Ishikawa (cell line): Measurements from ENCODE around the gene PLA1A.

Experiments used
- CEBPB ChIP-seq: IDR thresholded peaks from 2 replicates; pipeline ENCODE4 v1.6.1; 2012
- CREB1 ChIP-seq: IDR thresholded peaks from 2 replicates; pipeline ENCODE4 v1.6.1; 2012; ENCODE audit warnings: low read depth
- EGR1 ChIP-seq: IDR thresholded peaks from 2 replicates; pipeline ENCODE4 v1.6.1; 2012
- EP300 ChIP-seq: IDR thresholded peaks from 2 replicates; pipeline ENCODE4 v1.6.1; 2012; ENCODE audit warnings: borderline replicate concordance
- FOXM1 ChIP-seq: IDR thresholded peaks from 2 replicates; pipeline ENCODE4 v1.6.1; 2012; ENCODE audit warnings: low read depth, borderline replicate concordance
- MAX ChIP-seq: IDR thresholded peaks from 2 replicates; pipeline ENCODE4 v1.6.1; 2012
- NFIC ChIP-seq: IDR thresholded peaks from 2 replicates; pipeline ENCODE4 v1.6.1; 2012
- RAD21 ChIP-seq: IDR thresholded peaks from 2 replicates; pipeline ENCODE4 v1.6.1; 2012; ENCODE audit warnings: low read depth
- REST ChIP-seq: IDR thresholded peaks from 2 replicates; pipeline ENCODE4 v1.6.1; 2012; ENCODE audit warnings: low read depth, mild to moderate bottlenecking
- TAF1 ChIP-seq: IDR thresholded peaks from 2 replicates; pipeline ENCODE4 v1.6.1; 2012; ENCODE audit warnings: low read depth, mild to moderate bottlenecking
- TCF12 ChIP-seq: IDR thresholded peaks from 2 replicates; pipeline ENCODE4 v1.6.1; 2012; ENCODE audit warnings: low read depth
- TEAD4 ChIP-seq: IDR thresholded peaks from 2 replicates; pipeline ENCODE4 v1.6.1; 2012
- USF1 ChIP-seq: IDR thresholded peaks from 2 replicates; pipeline ENCODE4 v1.6.1; 2012
- YY1 ChIP-seq: IDR thresholded peaks from 2 replicates; pipeline ENCODE4 v1.6.1; 2012; ENCODE audit warnings: low read depth
- ZBTB7A ChIP-seq: IDR thresholded peaks from 2 replicates; pipeline ENCODE4 v1.6.1; 2012; ENCODE audit warnings: low read depth

PLA1A gene

GRCh38 chr3:119582178-119582577, 15.5 kb upstream of the PLA1A start:
- TF ChIP-seq NFIC, result no peak
- TF ChIP-seq EGR1, result no peak
- no peak for TF ChIP-seq REST
- TF ChIP-seq TCF12, result no peak
- TF ChIP-seq YY1, result no peak

GRCh38 chr3:119585208-119585607, 12.5 kb upstream of the PLA1A start:
- TF ChIP-seq TEAD4 (no peak), FOXM1 (no peak), ZBTB7A (no peak), NFIC (no peak), CEBPB (no peak), TCF12 (no peak), YY1 (no peak), CREB1 (no peak), EP300 (no peak), EGR1 (no peak), MAX (no peak), RAD21 (no peak), USF1 (no peak), TAF1 (no peak)

- TF ChIP-seq RAD21 (no peak), EP300 (no peak), ZBTB7A (no peak), YY1 (no peak), TCF12 (no peak), FOXM1 (no peak), TAF1 (no peak)
Measured at GRCh38 chr3:119585856-119586570, 11.7 kb upstream of the PLA1A start.

- TF ChIP-seq EP300 (no peak), FOXM1 (no peak), YY1 (no peak), CREB1 (no peak), TEAD4 (no peak), EGR1 (no peak), MAX (no peak), ZBTB7A (no peak), RAD21 (no peak), USF1 (no peak), CEBPB (no peak), TAF1 (no peak), REST (no peak), NFIC (no peak), TCF12 (no peak)
Measured at GRCh38 chr3:119586733-119587172, 10.9 kb upstream of the PLA1A start.

- TF ChIP-seq REST, result no peak
- TF ChIP-seq FOXM1, result no peak
- TF ChIP-seq TCF12, result no peak
- no peak for TF ChIP-seq ZBTB7A
- no peak for TF ChIP-seq CREB1
- TF ChIP-seq YY1, result no peak
- TF ChIP-seq RAD21, result no peak
- TF ChIP-seq NFIC, result no peak
- no peak for TF ChIP-seq MAX
Measured at GRCh38 chr3:119588112-119588511, 9.6 kb upstream of the PLA1A start.
